Kidney capillary endothelial cell (primary cell): Measurements from ENCODE around the gene CARMIL1.
A peak's percentile ranks its signal among the peaks of the same experiment; 100 is the strongest.

Experiments
- DNase-seq: peaks from one replicate; pipeline ENCODE4 v3.0.0-alpha.2; 2018; ENCODE audit warnings: low spot score

CARMIL1 gene

GRCh38 chr6:25309886-25310285 lies 30.7 kb downstream of the CARMIL1 start:
- no peak for DNase-seq

GRCh38 chr6:25311331-25311840 lies 32.2 kb downstream of the CARMIL1 start:
- peak; percentile 58 for DNase-seq

DNA sequence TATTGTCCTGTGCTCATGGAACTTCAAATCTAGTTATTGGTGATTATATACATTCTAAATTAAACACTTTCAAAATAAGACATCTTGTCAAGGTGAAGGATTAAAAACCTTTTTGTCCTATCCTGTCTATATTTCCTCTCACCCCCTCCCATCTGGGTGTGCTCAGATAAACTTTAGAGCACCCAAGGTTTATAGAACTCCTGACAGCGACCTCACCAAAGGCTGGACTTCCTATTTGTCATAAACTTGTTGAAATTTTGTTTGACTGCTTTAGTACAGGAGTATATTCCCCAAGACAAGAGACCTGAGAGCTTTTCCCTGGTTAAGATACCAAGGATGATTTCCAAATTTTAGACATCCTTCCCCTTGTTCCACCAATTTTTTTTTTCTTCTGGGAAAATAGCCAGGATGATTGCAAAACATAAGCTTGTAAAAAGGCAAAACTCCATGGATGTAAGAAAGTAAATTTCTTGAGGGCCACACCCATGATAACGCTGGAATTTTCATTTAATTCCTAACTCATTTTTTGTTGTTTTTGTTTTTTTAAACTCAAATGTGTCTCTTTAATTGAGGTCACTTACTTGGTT lies 33.0 kb downstream of the CARMIL1 start:
- DNase-seq, result no peak

- DNase-seq, result no peak
Observed at GRCh38 chr6:25312703-25313102, 33.5 kb downstream of the CARMIL1 start.

- DNase-seq, result no peak
Observed at GRCh38 chr6:25314509-25315175, 35.5 kb downstream of the CARMIL1 start.

DNA sequence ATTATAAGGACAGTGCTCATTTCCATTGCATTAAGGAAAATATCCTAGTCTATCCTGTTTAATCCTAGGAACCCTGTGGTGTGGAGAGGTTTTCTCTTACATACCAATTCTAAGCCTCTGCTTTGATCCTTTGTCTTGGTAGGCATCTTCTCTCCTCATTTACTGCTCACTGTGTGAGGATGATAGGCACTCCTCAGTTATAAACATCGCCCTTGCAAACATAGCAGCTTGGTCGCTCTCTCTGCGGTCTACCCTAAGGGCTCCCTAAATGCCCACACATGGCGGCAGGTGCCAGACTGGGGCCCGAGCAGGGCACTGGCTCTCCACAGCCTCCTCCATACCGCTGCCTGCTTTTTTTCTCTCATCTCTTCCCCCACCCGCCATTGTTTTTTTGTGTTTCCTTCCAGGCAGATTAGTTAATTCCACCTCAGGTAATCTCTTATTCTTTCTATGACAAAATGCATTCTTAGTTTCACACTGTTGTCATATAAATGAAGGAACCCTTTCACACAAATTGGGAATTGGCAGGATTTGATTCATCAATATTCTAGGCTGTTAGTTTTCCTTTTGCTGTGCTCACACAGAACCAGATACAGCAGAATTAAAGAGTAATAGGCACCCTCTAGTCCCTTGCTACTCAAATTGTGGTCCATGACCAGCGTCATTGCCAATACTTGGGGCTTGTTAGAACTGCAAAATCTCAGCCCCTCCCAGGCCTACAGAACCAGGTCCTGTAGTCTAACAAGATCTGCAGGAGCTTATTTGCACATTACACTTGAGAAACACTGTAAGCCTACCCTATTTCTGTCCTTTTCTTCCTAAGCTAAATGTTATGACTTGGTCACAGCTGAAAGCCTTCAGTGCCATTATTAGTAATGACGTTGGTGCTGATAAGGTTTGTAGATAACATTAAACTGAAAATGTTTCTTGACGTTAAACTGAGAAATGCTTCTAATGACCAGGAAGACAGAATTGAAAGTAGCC lies 36.3 kb downstream of the CARMIL1 start:
- no peak for DNase-seq

- DNase-seq, result no peak
Observed at GRCh38 chr6:25316626-25317025, 37.5 kb downstream of the CARMIL1 start.

DNA sequence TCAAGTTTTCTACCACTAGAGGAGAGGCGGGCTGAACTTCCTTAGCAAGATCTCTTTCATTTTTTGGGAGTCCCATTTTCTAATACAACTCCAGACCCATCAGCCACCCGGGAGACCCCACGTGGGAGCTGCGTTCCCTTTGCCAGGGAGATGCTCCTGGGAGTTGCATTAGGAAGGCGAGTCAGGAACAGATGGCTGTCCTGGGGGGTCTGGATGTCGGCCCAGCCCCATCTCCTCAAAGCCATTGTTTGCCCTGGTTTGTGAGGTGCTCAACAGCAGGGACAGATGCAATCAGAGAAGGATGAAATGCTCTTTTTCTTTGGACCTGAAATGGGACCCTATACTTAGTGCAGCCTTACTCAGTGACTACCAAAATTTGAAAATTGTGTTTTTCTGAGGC lies 39.4 kb downstream of the CARMIL1 start:
- no peak for DNase-seq

- no peak for DNase-seq
Observed at GRCh38 chr6:25320459-25320858, 41.3 kb downstream of the CARMIL1 start.

DNA sequence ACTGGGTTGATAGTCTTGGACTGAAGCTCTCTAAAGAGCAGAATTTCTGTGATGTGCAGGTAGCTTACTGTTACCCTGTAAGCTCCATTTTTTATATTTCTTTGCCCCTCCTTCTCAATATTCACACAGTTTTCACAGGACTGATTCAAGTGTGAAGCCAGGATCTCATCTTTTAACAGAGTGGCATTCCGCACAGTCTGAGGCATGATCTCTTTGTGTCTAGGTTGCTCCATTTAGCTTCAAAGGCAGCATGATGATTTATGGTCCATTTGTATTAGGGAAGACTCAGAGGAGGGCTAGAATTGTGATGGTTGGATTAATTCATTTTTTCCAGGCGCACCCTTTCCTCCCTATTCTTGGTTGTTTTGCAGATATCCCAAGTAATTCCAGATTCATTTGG lies 43.5 kb downstream of the CARMIL1 start:
- DNase-seq, result no peak

GRCh38 chr6:25324066-25324762 lies 45.0 kb downstream of the CARMIL1 start:
- DNase-seq, result no peak

DNA sequence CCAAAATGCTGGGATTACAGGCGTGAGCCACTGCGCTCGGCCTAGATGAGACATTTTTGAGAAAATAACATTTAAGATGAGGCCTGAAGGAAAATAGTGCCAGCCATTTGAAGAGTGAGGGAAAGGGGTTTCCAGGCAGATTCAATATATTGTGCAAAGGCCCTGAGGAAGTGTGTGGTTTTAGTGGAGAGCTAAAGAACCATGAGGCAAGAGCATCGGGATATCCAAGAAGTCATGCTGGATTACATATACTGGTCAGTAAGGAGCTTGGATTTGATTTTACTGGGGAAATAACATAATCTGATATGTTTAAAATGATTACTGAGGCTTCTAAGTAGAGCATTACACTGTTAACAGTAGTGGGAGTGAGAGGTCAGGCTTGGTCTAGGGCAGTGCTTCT lies 47.0 kb downstream of the CARMIL1 start:
- no peak for DNase-seq

DNA sequence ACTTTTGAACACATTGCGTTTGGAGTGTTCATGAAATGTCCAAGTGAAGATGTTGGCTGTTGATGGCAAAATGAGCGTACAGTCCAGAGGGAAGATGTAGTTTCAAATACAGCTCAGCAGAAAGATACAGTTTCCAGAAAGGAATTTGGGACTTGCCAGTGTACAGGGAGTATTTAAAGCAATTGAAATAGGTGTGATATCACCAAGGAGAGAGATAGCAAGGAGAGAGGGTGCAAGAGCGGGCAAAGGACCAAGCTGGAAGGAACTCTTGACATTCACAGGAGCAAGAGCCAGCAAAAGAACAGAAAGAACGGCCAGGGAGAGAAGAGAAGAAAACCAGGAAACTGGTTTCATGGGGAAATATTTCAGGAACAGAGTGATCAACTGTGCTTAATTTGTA lies 47.8 kb downstream of the CARMIL1 start:
- DNase-seq, result no peak

DNA sequence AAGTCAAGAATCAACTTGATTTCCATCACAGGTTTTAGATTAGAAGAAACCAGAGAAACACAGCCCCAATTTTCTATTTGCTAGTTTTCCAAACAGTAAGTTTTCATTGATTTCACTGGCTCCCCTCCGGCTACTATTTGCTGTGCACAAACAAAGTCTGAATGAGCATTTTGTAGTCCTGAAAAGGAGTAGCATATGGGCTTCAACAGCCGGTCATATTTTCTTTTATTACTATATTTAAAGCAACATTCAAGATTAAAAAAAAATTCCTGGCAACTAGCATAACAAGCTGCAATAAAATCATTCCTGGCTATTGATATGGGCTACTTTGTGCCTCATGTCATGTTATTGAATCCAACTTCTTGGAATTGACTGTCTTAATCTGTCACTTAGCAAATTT lies 48.3 kb downstream of the CARMIL1 start:
- no peak for DNase-seq

DNA sequence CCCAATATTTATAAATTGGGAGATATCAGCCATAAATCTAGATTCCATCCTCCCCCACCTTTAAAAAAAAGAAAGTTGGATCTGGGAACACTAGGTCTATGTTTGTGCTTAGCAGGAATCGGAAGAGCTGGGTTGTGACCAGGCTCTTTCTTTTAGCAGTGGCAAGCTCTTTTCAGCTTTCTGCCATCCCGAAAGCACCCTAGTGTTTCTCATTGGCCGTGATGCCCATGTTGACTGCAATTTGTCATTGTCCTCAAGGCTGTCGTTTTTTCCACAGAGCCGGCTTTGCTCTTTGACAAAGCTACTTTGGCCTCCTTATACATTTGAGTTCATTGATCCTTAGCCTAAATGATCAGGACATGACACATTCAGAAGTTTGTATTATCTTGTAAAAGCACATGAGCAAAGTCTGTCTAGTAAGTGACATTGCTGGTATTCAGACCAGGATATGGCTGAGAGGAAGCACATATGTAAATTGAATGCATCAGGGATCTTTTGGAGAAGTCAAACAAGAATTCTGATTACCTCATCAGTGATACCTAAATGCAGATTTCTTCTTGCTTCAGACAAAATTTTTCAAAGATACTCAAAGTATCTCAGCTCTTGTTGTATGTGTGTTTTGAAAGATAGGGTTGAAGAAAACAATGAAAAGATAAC lies 50.1 kb downstream of the CARMIL1 start:
- no peak for DNase-seq

DNA sequence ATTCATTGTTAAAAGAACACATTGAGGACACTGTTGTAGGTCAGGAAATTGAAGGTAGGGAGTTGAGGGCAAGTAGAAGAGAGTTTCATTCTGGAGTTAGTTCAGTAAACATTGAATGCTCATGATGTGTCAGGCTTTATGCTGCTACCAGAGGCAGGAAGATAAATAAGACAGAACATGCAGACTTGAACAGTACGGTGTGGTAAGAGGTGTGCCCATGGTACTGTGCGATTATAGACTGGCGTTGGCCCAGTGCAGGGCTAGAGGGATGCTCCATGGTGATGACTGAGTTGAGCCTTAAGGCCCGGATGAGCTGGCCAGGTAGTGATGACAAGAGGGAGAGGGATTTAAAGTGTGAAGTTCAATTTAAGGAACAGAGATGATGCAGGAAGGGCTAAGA lies 50.8 kb downstream of the CARMIL1 start:
- no peak for DNase-seq

DNA sequence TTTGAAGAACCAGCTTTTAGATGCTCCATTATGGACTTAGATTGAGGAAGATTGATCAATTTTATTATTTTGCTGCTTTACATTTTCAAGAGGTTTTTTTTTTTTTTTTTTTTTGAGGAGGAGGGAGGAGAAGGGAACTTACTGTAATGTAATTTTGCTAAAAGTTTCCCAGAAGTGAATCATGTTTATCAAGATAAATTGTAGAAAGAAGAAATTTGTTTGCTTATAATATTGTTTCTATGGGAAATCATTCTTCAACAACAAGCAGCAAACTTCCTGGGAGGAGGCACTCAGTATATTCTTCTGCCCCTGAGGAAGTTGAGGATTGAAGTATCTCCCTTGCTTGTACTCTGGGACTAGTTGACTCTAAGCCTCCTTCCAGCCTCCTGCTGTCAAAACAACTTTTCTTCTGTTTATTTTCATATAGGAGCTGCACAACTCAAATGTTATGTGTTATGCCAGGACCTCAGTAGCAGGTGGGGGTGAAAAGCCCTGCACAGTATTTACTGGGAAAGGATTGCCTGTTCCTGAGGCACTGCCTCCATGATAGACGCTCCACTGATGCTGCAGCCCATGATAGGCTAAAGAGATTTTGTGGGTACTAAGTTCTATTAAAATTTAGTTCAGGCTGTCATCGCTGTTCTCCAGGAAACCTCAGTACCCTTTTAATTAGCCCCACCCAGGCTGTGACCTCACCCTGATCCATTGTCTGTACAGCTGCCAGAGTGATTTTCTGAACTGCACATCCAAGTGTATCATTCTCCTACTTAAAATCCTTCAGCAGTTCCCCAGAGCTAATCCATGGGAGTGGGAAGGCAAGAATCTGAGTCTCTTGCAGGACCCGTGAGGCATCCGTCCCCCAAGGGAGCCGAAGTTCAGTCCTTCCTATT lies 51.9 kb downstream of the CARMIL1 start:
- DNase-seq, result no peak

DNA sequence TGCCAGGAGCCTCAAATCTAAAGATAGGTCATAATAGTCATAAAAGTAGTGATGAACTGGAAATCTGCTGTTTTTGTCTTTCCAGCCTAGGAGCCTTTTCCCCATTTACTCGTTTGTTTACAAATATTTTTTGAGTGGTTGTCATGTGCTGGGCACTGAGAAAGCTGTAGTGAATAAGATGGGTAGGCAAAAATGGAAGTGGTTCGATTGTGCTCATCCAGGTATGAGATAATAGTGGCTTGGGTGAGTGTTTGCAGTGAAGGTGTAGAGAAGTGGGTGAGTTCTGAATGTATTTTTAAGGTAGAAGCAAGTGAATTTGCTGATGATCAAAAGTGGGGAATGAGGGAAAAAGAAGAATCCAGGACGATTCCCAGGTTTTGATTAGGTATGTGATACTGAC lies 53.0 kb downstream of the CARMIL1 start:
- no peak for DNase-seq

GRCh38 chr6:25332655-25333071 lies 53.5 kb downstream of the CARMIL1 start:
- DNase-seq, result no peak

- DNase-seq, result no peak
Observed at GRCh38 chr6:25333471-25333870, 54.3 kb downstream of the CARMIL1 start.

- no peak for DNase-seq
Observed at GRCh38 chr6:25334793-25335192, 55.6 kb downstream of the CARMIL1 start.
